Subcutaneous adipose tissue (tissue), 4 donors: ENCODE data around the gene ADIPOR2. TPM values are rescaled to one million over a fixed set of nuclear protein-coding genes. Genes with fewer than 3 reads are reported as not detected.

Source experiments
- total RNA-seq, 4 donors: library from RNA; depleted of rRNA; stranded (reverse); fragments of >200 nt; gene quantifications; one replicate each; pipeline ENCODE4 v1.1.0, GENCODE V29; 2016
- TF ChIP-seq, protein P1 (sequence below): fragments of 450-650 bp; IDR thresholded peaks from one replicate; pipeline ENCODE4 v1.5.1; 2016; ENCODE audit warnings: low read depth, mild to moderate bottlenecking, control low read depth, antibody characterized with exemption, moderate library complexity

The ADIPOR2 gene
- total RNA-seq, 4 donors from 2014 or later: 69.4 to 122 (median 108) TPM

DNA sequence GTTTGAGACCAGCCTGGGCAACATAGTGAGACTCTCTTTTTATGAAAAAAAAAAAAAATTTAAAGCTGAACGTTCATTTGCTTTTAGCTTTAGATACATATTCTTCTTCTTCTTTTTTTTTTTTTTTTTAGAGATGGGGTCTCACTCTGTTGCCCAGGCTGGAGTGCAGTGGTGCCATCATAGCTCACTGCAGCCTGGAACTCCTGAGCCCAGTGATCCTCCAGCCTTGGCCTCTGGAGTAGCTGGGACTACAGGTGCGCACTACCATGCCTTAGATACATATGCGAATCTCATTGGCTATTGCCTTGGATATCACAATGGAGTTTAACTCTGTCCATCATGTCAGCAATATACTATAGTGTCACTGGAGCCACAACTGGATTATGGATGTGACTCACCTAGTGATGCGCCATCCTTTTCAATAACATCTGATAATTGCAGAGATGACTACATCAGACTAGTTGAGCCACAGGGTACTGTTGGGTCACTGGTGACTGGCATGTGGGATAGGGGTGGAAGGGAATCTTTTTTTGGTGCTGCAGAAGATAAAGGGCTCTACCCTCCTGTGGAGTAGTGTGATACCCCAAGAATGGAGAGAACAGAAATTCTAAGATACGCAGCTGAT is 2.7 kb upstream of the ADIPOR2 start:
- TF ChIP-seq, protein P1, sequence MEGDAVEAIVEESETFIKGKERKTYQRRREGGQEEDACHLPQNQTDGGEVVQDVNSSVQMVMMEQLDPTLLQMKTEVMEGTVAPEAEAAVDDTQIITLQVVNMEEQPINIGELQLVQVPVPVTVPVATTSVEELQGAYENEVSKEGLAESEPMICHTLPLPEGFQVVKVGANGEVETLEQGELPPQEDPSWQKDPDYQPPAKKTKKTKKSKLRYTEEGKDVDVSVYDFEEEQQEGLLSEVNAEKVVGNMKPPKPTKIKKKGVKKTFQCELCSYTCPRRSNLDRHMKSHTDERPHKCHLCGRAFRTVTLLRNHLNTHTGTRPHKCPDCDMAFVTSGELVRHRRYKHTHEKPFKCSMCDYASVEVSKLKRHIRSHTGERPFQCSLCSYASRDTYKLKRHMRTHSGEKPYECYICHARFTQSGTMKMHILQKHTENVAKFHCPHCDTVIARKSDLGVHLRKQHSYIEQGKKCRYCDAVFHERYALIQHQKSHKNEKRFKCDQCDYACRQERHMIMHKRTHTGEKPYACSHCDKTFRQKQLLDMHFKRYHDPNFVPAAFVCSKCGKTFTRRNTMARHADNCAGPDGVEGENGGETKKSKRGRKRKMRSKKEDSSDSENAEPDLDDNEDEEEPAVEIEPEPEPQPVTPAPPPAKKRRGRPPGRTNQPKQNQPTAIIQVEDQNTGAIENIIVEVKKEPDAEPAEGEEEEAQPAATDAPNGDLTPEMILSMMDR: no peak

DNA sequence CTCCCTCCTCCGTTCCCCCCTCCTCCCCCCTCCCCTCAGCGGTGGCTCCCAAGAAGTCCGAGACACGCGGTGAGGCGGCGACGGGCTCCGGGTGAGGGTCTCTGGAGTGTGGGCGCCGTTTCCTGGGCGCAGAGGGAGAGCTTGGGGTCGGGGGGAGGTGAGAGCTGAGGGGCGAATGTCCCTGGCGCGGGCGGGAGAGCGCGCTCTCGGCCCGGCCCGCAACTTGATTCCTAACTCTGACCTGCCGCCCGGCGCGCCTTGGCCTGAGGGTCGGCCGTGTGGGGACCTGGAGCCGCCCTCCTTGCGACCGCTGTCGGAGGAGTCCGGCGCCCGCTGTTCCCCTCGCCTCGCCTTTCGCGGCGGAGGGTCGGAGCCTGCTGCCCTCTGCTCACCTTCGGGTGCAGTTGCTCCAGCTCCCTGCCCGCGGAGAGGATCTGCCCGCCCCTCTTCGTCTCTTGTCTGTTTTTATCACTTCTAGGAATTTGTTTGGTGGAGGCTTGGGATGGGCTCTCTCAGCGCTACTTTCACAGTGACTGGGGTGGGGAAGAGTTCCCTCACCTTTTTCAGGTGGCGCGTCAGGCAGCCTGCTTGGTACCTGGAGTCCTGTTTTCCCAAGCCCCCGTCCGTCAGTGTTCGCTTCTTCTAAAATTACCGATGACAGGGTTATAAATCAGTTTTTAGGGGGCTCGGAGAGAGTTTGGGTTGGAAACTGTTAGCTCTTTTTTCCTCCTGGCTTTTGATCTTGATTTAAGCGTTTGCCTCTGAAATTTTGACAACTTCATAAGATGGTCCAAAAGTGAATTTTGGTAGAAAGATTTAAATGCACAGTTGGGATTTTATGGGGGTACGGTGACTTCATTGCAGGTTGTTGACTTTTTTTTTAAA is 495 bp downstream of the ADIPOR2 start:
- TF ChIP-seq, protein P1: no peak

DNA sequence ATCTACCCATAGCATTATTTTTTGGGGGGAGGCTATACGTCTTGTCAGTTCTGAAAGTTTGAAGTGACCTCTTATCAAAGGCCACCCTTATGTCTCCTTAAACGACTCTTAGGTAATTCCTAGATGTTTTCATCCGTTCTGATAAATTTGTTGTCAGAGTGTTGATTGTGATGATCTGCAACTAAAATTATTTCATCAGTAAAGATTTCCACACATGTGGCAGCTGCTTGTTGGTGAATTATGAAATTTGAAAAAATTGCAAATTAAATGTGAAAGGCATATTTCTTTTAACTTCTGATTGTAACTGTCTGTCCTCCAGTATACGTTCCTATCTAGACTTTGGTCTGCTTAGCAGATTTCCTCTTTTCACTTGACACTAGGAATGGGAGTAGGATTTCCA is 1.4 kb downstream of the ADIPOR2 start:
- TF ChIP-seq, protein P1: no peak

GRCh38 chr12:1692895-1693610 is 2.2 kb downstream of the ADIPOR2 start:
- TF ChIP-seq, protein P1: no peak

DNA sequence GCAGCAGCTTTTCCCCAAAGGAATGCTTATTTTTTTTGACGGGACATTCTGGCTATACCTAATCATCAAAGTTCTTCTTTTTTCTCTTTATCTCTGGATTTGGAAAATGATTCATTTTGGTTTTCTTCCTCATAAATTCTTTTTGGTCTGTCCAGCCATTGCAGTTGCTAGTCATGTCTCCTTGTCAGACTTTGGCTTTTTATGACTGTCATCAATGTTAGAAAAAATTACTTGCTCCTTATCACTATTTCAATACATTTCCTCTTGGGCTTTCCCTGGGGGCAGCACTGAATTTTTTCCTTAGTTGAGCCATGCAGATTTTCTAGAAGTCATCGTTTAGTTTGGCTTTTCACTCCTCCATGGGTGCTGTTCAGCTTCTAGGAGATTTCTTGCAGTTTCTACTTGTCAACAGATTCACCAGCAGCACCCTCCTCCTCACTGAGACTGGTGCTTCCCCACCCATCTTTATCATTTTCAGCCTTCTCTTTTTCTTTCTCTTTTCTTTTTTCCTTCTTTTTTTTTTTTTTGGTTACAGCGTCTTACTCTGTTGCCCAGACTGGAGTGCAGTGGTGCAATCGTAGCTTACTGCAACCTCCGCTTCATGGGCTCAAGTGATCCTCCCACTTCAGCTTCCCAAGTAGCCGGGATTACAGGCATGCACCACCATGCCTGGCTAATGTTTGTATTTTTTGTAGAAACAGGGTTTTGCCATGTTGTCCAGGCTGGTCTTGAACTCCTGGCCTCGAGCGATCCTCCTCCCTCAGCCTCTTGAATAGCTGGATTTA is 5.2 kb downstream of the ADIPOR2 start:
- TF ChIP-seq, protein P1: no peak

DNA sequence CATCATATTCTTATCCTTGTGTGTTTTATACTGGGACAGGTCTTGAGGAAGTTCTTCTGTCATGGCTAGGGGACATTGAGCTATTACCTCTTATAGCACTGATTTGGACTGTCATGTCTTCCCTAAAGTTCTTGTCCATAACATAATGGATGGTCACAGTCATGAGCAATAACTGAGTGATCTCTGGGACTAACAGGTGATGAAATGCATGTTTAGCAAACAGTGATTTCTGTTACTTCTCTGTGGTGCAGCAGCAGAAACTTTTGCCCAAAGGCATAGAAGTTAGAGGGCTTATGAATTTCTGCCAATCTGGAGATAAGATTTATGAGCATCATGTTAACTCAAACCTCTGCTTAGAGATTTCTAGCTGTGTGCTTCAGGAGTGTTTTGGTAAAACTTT is 5.9 kb downstream of the ADIPOR2 start:
- TF ChIP-seq, protein P1: no peak
